GM23338 (cell line): Measurements from ENCODE around the gene GLCCI1. TPM values are rescaled to one million over a fixed set of nuclear protein-coding genes. Genes with fewer than 3 reads are reported as not detected.

ENCODE experiments used
- ATAC-seq: fragments of 200-7000 bp; cut with Tn5 transposase; 3 replicates; pipeline ENCODE4 v1.9.1; 2020
- DNase-seq: peaks from one replicate; pipeline ENCODE4 v3.0.0-alpha.2; 2015; ENCODE audit warnings: low spot score
- H2AFZ ChIP-seq: fragments of 200-600 bp; sonication (generic); 2 replicates; pipeline ENCODE4 v1.8.0; 2016; ENCODE audit warnings: antibody characterized with exemption, mild to moderate bottlenecking, moderate library complexity
- H3F3A ChIP-seq: fragments of 200-600 bp; sonication (generic); replicated peaks from 2 replicates; pipeline ENCODE4 v1.8.0; 2017; ENCODE audit warnings: antibody characterized with exemption, mixed run types, low read depth
- H3K27ac ChIP-seq: fragments of 200-600 bp; sonication (generic); 2 replicates; pipeline ENCODE4 v1.6.1; 2016; ENCODE audit warnings: low read depth
- H3K27me3 ChIP-seq: fragments of 200-600 bp; sonication (generic); 2 replicates; pipeline ENCODE4 v1.8.0; 2016; ENCODE audit warnings: mild to moderate bottlenecking, mixed run types, moderate library complexity; ENCODE audit not compliant: insufficient read depth
- H3K36me3 ChIP-seq: fragments of 200-600 bp; sonication (generic); 2 replicates; pipeline ENCODE4 v1.8.0; 2016; ENCODE audit warnings: mild to moderate bottlenecking; ENCODE audit not compliant: insufficient read depth
- H3K4me1 ChIP-seq: fragments of 200-600 bp; sonication (generic); 2 replicates; pipeline ENCODE4 v1.8.0; 2016; ENCODE audit warnings: mild to moderate bottlenecking, moderate library complexity; ENCODE audit not compliant: insufficient read depth
- H3K4me2 ChIP-seq: fragments of 200-600 bp; sonication (generic); 2 replicates; pipeline ENCODE4 v1.7.1; 2017; ENCODE audit warnings: mixed run types
- H3K4me3 ChIP-seq: fragments of 200-600 bp; sonication (generic); 2 replicates; pipeline ENCODE4 v1.6.1; 2016; ENCODE audit warnings: mixed run types
- H3K79me2 ChIP-seq: fragments of 200-600 bp; sonication (generic); replicated peaks from 2 replicates; pipeline ENCODE4 v1.8.0; 2017; ENCODE audit warnings: mild to moderate bottlenecking; ENCODE audit not compliant: insufficient read depth
- H3K9me2 ChIP-seq: fragments of 200-600 bp; sonication (generic); 2 replicates; pipeline ENCODE4 v1.8.0; 2017; ENCODE audit not compliant: insufficient read depth
- H4K20me1 ChIP-seq: fragments of 200-600 bp; sonication (generic); replicated peaks from 2 replicates; pipeline ENCODE4 v1.8.0; 2017; ENCODE audit warnings: mild to moderate bottlenecking; ENCODE audit not compliant: insufficient read depth
- H3K27ac Mint-ChIP-seq: 2 replicates; pipeline ENCODE4 v1.8.0; 2020; ENCODE audit warnings: inconsistent platforms, mild to moderate bottlenecking, moderate library complexity, mixed read lengths
- H3K27me3 Mint-ChIP-seq: 3 replicates; pipeline ENCODE4 v1.8.0; 2022; ENCODE audit warnings: low read depth, mild to moderate bottlenecking, moderate library complexity, mixed read lengths, inconsistent platforms; ENCODE audit not compliant: insufficient read depth, poor library complexity
- H3K36me3 Mint-ChIP-seq: 3 replicates; pipeline ENCODE4 v1.8.0; 2021; ENCODE audit warnings: low read depth, mild to moderate bottlenecking, inconsistent platforms, moderate library complexity, mixed read lengths
- H3K4me1 Mint-ChIP-seq: 3 replicates; pipeline ENCODE4 v1.8.0; 2020; ENCODE audit warnings: mild to moderate bottlenecking, inconsistent platforms, mixed read lengths
- H3K4me3 Mint-ChIP-seq: 3 replicates; pipeline ENCODE4 v1.8.0; 2021; ENCODE audit warnings: moderate library complexity, mild to moderate bottlenecking, inconsistent platforms, mixed read lengths
- H3K9me3 Mint-ChIP-seq: 3 replicates; pipeline ENCODE4 v1.8.0; 2020; ENCODE audit warnings: moderate library complexity, mild to moderate bottlenecking, inconsistent platforms, mixed read lengths
- CREB1 ChIP-seq: fragments of 250-450 bp; sonication (Bioruptor Pico); IDR thresholded peaks from 2 replicates; pipeline ENCODE4 v1.5.0; 2020; ENCODE audit warnings: low read depth, mild to moderate bottlenecking, moderate library complexity
- ETS1 ChIP-seq: IDR thresholded peaks from 2 replicates; pipeline ENCODE4 v1.6.1; 2016; ENCODE audit warnings: antibody characterized with exemption
- EZH2 ChIP-seq: fragments of 200-600 bp; sonication (generic); IDR thresholded peaks from one replicate; pipeline ENCODE4 v1.8.0; 2017; ENCODE audit warnings: antibody characterized with exemption, mild to moderate bottlenecking, low read depth; ENCODE audit not compliant: unreplicated experiment
- EZH2phosphoT487 ChIP-seq: fragments of 200-600 bp; sonication (generic); IDR thresholded peaks from one replicate; pipeline ENCODE4 v1.8.1; 2018; ENCODE audit warnings: antibody characterized with exemption; ENCODE audit not compliant: unreplicated experiment
- JUNB ChIP-seq: IDR thresholded peaks from one replicate; pipeline ENCODE4 v1.6.1; 2016; ENCODE audit warnings: antibody characterized with exemption; ENCODE audit not compliant: unreplicated experiment
- NANOG ChIP-seq: IDR thresholded peaks from 2 replicates; pipeline ENCODE4 v1.6.1; 2016; ENCODE audit warnings: antibody characterized with exemption, borderline replicate concordance
- POLR2AphosphoS5 ChIP-seq: IDR thresholded peaks from 2 replicates; pipeline ENCODE4 v1.6.1; 2016; ENCODE audit warnings: antibody characterized with exemption, low read depth
- REST ChIP-seq: IDR thresholded peaks from one replicate; pipeline ENCODE4 v1.6.1; 2018; ENCODE audit warnings: antibody characterized with exemption; ENCODE audit not compliant: unreplicated experiment
- STAT1 ChIP-seq: IDR thresholded peaks from one replicate; pipeline ENCODE4 v1.6.1; 2016; ENCODE audit warnings: antibody characterized with exemption; ENCODE audit not compliant: unreplicated experiment
- ZNF114 ChIP-seq: fragments of 250-450 bp; sonication (Bioruptor Pico); IDR thresholded peaks from 2 replicates; pipeline ENCODE4 v1.5.0; 2020; ENCODE audit warnings: mild to moderate bottlenecking, moderate library complexity
- ZNF331 ChIP-seq: fragments of 250-450 bp; sonication (Bioruptor Pico); IDR thresholded peaks from 2 replicates; pipeline ENCODE4 v1.5.0; 2020; ENCODE audit warnings: low read depth, mild to moderate bottlenecking, moderate library complexity
- polyA plus RNA-seq: library from polyadenylated mRNA; unstranded; fragments of >200 nt; fragmentation: Nextera tagmentation; extraction: Ambion mirVana; gene quantifications from 2 replicates; pipeline ENCODE4 v1.2.1, GENCODE V29; 2016
- total RNA-seq: library from RNA; depleted of rRNA; stranded (reverse); fragments of >200 nt; shearing (Covaris generic); gene quantifications from 2 replicates; pipeline ENCODE4 v1.2.3, GENCODE V29; 2014
- TF ChIP-seq, protein P1 (sequence below): fragments of 250-450 bp; sonication (Bioruptor Pico); IDR thresholded peaks from 2 replicates; pipeline ENCODE4 v1.5.0; 2020; ENCODE audit warnings: mild to moderate bottlenecking, moderate library complexity
- TF ChIP-seq, protein P2 (sequence below), 2 experiments: fragments of 200-600 bp in 1 of 2; sonication (generic) in 1 of 2; conservative IDR thresholded peaks; 2 replicates each; pipeline versions ENCODE4 v1.5.1 to v1.6.1; 2016 to 2017; ENCODE audit warnings: antibody characterized with exemption in 2 of 2, low read depth in 2 of 2, mild to moderate bottlenecking in 2 of 2, moderate library complexity in 1 of 2

GLCCI1 gene
- total and polyA plus RNA-seq, 2 experiments from 2014 or later: 15.0 to 15.7 TPM

DNA sequence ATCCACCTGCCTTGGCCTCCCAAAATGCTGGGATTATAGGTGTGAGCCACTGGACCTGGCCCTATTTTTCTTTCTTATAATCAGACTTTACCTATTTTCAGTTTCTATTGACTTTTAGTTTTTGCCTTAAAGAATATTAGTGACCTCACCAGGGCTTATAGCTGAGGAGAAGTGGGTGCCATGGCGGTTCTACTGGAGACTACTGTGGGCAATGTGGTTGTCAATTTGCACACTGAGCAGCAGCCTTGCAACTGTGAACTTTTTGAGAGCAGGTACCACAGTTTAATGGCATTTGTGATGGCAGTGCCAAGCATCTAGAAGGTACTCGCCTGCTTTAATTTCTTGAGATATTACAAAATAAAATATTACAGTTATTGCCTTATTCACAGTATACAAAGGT lies 11.5 kb downstream of the GLCCI1 start (continued):
- TF ChIP-seq, protein P1, sequence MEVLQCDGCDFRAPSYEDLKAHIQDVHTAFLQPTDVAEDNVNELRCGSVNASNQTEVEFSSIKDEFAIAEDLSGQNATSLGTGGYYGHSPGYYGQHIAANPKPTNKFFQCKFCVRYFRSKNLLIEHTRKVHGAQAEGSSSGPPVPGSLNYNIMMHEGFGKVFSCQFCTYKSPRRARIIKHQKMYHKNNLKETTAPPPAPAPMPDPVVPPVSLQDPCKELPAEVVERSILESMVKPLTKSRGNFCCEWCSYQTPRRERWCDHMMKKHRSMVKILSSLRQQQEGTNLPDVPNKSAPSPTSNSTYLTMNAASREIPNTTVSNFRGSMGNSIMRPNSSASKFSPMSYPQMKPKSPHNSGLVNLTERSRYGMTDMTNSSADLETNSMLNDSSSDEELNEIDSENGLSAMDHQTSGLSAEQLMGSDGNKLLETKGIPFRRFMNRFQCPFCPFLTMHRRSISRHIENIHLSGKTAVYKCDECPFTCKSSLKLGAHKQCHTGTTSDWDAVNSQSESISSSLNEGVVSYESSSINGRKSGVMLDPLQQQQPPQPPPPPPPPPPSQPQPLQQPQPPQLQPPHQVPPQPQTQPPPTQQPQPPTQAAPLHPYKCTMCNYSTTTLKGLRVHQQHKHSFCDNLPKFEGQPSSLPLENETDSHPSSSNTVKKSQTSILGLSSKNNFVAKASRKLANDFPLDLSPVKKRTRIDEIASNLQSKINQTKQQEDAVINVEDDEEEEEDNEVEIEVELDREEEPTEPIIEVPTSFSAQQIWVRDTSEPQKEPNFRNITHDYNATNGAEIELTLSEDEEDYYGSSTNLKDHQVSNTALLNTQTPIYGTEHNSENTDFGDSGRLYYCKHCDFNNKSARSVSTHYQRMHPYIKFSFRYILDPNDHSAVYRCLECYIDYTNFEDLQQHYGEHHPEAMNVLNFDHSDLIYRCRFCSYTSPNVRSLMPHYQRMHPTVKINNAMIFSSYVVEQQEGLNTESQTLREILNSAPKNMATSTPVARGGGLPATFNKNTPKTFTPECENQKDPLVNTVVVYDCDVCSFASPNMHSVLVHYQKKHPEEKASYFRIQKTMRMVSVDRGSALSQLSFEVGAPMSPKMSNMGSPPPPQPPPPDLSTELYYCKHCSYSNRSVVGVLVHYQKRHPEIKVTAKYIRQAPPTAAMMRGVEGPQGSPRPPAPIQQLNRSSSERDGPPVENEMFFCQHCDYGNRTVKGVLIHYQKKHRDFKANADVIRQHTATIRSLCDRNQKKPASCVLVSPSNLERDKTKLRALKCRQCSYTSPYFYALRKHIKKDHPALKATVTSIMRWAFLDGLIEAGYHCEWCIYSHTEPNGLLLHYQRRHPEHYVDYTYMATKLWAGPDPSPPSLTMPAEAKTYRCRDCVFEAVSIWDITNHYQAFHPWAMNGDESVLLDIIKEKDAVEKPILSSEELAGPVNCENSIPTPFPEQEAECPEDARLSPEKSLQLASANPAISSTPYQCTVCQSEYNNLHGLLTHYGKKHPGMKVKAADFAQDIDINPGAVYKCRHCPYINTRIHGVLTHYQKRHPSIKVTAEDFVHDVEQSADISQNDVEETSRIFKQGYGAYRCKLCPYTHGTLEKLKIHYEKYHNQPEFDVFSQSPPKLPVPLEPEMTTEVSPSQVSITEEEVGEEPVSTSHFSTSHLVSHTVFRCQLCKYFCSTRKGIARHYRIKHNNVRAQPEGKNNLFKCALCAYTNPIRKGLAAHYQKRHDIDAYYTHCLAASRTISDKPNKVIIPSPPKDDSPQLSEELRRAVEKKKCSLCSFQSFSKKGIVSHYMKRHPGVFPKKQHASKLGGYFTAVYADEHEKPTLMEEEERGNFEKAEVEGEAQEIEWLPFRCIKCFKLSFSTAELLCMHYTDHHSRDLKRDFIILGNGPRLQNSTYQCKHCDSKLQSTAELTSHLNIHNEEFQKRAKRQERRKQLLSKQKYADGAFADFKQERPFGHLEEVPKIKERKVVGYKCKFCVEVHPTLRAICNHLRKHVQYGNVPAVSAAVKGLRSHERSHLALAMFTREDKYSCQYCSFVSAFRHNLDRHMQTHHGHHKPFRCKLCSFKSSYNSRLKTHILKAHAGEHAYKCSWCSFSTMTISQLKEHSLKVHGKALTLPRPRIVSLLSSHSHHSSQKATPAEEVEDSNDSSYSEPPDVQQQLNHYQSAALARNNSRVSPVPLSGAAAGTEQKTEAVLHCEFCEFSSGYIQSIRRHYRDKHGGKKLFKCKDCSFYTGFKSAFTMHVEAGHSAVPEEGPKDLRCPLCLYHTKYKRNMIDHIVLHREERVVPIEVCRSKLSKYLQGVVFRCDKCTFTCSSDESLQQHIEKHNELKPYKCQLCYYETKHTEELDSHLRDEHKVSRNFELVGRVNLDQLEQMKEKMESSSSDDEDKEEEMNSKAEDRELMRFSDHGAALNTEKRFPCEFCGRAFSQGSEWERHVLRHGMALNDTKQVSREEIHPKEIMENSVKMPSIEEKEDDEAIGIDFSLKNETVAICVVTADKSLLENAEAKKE: no peak
- TF ChIP-seq EZH2phosphoT487 (no peak), CREB1 (no peak), NANOG (no peak)

GRCh38 chr7:7982904-7983303 lies 14.3 kb downstream of the GLCCI1 start:
- H3K4me1 Mint-ChIP-seq: peaks cover 9% of the 10 kb centered on the region; the same call in 2 of the 3 replicates
- DNase-seq (no peak), ATAC-seq (no peak)
- Histone ChIP-seq H3K4me3 (no peak overlapping the region), H3K9me2 (no peaks in the 10 kb centered on the region), H3K4me1 (no peaks in the 10 kb centered on the region), H3K27ac (no peak overlapping the region), H2AFZ (no peak overlapping the region), H4K20me1 (peaks cover 6% of the 10 kb centered on the region; the same call in 1 of the 2 replicates), H3F3A (no peaks in the 10 kb centered on the region), H3K27me3 (no peaks in the 10 kb centered on the region), H3K79me2 (peaks cover 88% of the 10 kb centered on the region), H3K36me3 (no peaks in the 10 kb centered on the region), H3K4me2 (no peak overlapping the region)
- H3K27me3 Mint-ChIP-seq: no peaks in the 10 kb centered on the region
- no peaks in the 10 kb centered on the region for H3K9me3 Mint-ChIP-seq
- no peak overlapping the region for H3K4me3 Mint-ChIP-seq
- H3K27ac Mint-ChIP-seq: no peak overlapping the region
- H3K36me3 Mint-ChIP-seq: no peaks in the 10 kb centered on the region
- TF ChIP-seq EZH2phosphoT487 (no peak), CREB1 (no peak), JUNB (no peak), REST (no peak), ZNF114 (no peak), POLR2AphosphoS5 (no peak), ZNF331 (CRISPR knock-in tag) (no peak), EZH2 (no peak), STAT1 (no peak), ETS1 (no peak), NANOG (no peak)
- TF ChIP-seq, protein P2, sequence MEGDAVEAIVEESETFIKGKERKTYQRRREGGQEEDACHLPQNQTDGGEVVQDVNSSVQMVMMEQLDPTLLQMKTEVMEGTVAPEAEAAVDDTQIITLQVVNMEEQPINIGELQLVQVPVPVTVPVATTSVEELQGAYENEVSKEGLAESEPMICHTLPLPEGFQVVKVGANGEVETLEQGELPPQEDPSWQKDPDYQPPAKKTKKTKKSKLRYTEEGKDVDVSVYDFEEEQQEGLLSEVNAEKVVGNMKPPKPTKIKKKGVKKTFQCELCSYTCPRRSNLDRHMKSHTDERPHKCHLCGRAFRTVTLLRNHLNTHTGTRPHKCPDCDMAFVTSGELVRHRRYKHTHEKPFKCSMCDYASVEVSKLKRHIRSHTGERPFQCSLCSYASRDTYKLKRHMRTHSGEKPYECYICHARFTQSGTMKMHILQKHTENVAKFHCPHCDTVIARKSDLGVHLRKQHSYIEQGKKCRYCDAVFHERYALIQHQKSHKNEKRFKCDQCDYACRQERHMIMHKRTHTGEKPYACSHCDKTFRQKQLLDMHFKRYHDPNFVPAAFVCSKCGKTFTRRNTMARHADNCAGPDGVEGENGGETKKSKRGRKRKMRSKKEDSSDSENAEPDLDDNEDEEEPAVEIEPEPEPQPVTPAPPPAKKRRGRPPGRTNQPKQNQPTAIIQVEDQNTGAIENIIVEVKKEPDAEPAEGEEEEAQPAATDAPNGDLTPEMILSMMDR (conservative IDR thresholded peaks at IDR 0.05; ENCODE audit: low read depth in 2 of 2): no peak
